HG03025 (cell line): Measurements from ENCODE around the gene PYGM.

ENCODE experiments used
- ATAC-seq: cut with Tn5 transposase; IDR thresholded peaks from one replicate; pipeline ENCODE4 v1.9.1; 2021; ENCODE audit warnings: mild to moderate bottlenecking, moderate library complexity; ENCODE audit not compliant: unreplicated experiment, low FRiP score

The PYGM gene

DNA sequence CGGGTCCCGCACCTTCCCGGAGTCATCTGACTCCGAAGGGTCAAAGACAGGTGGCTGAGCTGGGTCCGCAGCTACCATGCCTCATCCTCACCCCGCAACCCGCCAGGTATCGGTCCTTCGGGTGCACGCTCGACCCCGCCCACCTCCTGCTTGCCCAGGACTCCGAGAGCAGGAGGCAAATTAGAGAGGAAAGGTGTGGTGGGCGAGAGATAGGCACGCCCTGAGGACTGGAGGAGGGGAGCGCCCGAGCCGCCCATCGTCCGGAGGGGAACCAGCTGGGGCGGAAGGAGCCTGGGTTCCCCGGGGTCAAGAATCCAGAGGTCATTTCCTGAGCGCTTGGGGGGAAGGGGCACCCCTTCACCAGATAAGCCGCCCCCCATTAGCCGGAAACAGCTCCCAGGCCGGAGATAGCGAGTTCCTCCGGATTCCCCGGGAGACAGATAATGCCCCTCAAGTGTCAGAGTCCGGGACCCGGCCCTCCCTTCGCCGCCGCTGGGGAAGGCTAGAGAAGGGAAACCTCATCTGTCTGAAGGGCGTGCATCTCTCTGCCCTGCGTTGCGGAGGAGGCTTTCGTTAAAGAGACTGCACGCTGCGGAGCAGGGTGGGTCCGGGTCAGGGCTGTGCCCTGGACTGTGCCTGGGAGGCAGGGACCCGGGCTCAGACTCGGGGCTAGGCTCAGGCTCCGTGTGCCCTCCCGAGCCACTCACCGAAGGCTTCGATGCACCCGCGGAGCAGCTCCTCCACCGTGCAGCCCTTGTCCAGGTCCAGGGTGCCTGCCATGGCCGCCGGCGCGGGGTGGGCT, 17.5 kb downstream of the PYGM start:
- ATAC-seq = no peak

DNA sequence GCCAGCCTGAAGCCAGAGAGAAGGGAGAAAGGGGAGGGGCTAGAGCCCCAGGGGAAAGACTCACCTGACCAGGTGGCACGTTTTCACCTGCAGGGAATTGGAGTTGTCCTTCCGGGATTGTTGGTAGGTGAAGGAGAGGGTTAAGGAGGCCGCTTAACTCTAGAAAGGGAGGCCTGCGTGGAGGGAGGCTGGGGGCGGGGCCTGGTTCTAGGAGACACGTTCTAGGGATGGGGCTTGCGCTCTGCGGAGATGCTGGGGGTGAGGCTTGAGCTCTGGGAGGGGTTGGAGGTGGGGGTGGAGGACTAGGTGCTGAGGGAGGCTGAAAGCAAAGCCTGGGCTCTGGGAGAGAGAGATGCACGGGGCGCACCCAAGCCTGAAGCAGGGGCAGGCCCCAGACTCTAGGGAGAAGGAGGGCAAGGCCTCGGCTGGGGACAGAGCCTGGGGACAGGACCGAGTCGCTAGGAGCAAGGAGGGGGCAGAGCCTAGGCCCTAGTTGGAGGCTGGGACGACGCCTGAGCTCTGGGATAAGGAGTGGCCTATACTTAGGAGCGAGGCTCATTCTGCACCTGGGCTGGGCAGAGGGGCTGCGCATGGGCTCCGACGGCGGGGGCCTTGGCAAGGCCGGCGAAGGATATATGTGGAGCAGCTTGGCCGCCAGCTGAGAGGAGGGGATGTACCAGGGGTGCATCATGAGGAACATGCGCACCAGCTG, 18.2 kb downstream of the PYGM start:
- no peak for ATAC-seq

DNA sequence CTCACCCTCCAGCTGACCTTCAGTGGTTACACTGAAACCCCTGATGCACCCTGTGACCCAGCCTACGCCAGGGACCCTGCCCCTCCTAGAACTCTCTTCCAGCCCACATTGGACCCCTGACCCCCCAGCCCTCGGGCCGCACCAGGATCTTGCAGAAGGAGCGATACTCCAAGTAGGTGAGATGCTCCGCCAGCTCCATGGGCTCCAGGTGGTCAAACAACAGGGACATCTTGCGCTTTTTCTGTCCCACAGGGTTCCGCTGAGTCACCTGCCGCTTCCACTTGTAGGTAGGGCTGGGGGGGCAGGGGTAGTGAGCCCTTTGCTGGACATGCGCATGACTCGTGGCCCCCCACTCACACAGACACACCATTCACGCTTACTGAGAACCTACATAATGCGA, 19.9 kb downstream of the PYGM start:
- ATAC-seq = no peak

DNA sequence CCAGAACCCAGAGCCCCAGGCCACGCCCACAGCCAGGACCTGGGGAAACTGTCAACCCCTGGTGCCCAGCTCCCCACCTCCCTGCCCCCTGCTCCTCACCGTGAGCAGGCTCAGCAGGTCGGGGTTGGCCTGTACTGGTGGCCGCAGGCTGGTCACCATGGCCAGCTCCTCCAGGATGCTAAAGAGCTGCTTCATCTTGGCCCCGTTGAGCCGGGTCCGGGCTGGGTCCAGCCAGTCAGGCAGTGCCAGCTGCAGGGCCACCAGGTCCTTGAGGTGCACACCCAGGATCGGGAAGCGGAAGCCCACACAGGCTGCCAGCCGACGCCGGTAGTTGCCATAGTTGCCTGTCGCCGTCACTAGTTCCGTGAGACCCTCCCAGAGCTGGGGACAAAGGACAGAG, 23.1 kb downstream of the PYGM start:
- ATAC-seq = no peak

DNA sequence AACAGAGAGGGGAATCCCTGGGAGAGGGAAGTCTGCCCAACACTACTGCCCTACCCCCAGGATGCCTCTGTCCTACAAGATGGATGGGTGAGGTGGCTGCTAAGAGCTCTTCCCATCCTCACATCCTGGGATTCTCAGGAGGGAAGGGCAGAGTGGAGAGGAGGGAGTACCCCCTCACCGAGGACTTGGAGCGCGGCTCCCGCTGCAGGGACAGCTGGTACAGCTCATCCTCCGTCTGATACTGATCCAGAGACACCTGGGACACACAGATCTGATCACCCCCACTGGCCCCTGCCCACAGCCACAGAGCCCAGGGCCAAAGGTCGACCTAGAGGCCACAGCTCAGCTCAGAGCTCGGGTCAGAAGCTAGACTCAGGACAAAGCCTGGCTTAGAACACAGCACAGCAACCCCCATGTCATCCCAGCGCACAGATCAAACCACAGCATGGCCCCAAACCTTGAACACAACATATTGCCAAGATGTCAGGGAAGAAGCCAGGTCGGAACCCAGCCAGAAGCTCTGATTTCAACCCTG, 24.0 kb downstream of the PYGM start:
- ATAC-seq = no peak

DNA sequence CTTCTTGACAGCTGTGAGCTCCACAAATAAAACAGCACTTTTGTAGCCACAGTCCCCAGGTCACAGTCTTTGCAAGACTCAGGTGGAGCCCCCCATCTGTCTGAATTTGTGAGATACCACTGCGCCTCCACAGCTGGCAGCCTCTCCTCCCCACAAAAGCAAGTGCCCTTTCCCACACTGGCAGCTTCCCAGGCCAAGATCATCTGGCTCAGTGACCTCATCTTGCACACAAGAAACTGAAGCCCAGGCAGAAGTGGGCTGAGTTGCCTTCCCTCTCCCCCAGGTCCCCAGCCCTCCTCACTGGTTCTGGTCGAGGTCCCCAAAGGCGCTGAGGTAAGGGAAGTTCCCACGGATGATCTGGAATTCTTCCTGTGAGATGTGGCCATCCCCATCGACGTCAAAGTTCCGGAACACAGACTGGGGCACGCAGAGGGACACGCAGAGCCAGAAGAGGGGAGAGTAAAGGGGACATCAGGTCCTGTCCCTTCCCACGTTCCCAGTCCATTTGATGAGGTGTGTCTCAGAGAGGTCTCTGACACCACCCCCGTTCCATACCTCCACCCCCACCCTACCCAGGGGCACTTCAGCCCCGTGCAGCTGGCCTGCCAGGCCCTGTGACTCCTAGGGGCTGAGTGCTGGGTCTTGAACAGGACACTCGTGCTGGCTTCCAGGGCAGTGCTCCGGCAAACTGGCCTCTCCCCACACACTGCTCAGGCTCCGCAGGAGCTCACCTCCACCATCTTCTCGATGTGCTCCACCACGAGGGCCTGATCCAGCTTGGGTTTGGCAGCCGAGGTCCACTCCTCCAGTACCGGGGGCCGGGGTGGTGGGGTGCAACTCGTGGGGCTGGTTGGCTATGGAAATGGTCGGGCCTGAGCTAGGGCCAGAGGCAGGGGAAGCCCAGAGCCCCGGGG, 24.7 kb downstream of the PYGM start:
- no peak for ATAC-seq

DNA sequence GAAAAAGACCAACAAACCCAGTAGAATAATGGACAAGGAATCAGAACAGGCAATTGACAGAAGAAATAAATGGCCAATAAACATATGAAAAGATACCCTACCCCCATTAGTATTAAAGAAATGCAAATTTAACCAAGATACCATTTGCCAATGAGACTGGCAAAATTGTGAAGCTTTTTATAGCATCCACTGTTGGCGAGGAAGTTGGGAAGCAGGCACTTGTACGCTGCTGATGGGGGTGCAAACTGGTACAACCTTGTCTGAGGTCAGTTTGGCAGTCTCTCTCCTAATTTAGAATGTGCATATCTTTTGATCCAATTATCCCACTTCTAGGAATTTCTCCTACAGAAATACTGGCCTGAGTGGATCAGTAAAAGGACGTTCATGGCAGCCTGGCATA, 28.2 kb downstream of the PYGM start:
- ATAC-seq = no peak

DNA sequence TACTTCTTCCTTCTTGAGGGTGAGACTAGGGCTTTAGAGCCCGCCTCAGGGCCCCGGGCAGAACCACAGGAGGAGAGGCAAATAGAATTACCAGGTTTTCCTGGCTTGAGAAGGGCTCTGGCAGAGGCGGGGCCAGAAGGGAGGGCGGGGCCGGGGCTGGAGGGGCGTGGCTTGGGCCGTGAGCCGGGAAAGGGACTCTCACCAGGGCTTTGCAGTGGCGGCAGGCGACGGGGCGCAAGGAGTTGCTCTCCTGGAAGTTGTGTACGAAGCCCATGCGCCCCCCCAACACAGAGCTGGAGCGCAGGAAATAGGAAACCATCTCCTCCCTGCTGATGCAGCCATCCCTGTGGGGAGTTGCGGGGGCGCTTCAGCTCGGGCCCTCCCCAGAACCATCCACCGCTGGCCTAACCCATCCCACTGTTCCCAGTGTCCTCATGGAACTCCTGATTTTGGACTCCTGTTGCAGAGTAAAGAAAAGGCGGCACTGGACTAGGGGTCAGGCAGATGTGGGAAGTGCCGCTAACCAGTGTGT, 29.9 kb downstream of the PYGM start:
- ATAC-seq = no peak

DNA sequence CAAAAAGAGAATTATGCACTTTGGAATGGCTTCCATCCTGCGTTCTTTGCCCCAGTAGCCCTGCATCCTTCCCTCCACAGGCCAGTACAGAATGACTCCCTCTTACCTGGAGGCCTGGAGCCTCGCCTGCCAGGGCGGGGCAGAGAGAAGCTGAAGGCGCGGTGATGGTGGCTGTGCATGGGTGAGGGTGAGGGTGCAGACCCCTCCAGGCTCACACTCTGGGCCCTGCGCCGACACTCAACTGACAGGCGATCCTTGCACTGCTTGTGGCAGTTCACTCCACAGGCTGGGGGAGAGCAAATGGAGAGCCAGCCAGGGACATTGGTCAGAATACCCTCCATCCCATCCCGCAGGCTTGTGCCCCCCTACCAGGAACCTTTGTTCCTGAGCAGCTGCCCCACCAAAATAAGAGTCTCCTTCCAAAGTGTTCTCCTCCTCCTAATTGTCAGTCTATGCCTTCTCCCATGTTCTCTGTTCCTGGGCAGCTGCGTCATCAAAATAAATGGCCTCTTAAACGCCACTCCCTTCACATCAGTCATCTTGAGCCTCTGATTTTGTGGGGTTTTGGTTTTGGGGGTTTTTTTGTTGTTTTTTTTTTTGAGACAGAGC, 30.9 kb downstream of the PYGM start:
- ATAC-seq = no peak

DNA sequence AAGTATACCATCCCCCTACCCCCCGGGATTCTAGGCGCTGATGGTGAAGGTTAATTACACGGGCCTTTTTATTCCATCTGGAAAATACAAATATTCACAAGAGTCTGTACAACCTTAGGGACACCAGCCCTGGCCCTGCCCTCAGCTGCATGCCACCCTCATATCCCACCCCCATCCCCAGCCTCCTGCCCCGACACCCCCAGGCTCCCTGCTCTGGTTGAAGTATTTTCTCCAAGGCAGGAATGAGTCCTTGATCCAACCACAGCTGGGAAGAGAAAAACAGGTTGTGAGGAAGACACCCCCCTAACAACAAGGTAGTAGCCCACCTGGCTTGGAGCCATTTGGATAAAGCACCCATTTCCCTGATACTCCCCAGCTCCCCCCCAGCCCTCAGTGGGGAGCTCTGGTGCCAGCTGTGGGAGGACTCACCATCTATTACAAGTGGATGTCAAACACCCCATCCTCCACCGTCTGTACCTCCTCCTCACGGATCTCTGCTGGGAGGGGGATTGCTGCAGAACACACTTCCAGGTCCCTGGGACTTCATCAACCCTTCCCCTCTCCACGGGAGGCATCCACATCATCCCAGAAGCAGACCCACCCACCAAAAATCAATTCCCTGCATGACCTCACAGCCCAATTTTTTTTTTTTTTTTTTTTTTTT, 32.8 kb downstream of the PYGM start:
- ATAC-seq = no peak

DNA sequence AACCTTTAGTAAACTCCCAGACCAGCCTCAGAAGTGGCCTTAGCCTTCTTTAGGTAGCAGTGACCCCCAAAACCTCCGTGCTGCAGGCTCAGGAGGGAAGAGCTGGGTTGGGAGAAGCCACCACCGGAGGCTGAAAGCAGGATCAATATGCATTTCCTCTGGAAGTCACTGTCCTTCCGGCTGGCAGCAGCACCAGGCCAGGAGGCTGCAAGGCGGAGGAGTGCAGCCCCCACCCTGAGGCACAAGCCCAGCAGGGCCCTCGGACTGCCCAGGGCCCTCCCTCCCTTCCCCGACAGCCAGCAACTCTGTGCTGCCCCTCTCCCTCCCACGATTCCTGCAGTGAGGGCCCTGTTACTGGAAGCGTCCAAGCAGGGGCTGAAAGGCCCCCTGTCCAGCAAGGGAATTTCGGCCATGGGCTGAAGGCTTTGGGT, 33.5 kb downstream of the PYGM start:
- ATAC-seq = no peak

DNA sequence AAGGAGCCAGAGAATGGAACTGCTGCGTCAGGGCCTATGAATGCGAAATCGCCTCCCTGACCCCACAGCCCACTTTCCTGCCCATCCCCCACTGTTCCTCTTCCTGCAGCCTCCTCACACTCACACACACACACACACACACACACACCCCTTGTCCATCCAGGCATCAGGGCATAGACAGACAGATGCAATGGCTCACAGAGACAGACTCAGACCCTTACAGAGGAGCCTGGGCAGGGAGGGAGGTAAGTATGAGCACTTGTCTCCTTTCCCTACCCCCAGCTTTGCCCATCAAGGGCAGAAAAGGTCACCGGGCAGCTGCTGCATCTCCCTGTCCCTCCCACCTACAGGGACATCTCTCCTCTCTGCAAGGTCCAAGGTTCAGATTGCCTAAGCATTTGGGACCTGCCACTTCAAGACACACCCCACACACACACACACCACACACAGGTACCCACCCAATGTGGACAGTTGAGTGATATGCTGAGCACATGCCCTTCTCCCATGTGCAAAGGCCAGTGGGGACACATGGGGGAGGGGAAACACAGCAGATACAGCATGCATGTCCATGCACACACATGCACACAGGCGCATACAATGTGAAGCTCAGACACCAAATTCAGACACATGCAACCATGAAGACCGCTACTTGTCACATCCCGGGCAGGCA, 34.8 kb downstream of the PYGM start:
- ATAC-seq = no peak

DNA sequence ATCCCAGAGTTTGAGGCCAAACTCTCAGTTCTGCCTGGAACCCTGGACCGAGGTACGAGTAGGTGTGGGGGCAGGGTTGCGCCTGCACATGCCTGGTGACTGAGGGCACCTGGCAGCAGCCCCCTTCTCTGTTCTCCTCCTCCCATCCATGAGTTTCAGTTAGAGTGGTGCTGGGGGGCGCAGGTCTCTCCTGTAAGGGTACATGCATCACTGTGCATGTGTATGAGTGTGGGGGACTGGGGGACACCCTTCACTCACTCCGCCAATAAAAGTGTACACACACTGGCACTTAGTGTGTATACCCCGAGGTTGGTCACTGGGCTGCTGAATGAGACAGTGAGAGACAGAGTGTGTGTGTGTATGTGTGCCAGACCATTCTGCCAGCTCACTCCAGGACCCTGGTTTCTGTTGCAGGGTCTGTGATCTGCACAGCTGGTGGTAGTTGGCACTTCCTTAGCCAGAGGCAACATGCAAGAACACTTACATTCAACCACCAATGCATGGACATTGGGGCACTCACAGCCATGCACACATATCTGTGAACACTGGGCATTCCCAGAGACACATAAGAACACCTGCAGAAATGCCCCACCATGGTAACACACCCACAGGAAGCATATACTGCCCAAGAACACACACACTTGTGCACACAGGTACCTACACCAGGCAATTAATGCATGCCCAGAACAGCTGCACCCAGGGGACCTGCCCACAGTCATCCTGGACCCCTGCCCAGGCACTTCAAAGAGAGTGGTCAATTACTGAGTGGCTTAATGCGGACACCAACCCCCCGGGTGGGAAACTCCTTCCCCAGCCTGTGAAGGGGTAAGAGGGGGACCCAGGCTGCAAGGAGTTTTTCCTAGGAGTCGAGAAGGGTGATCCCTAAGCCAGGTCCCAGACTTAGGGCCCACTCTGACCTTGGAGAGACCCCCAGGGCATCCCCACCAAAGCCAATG, 35.6 kb downstream of the PYGM start:
- ATAC-seq = no peak

DNA sequence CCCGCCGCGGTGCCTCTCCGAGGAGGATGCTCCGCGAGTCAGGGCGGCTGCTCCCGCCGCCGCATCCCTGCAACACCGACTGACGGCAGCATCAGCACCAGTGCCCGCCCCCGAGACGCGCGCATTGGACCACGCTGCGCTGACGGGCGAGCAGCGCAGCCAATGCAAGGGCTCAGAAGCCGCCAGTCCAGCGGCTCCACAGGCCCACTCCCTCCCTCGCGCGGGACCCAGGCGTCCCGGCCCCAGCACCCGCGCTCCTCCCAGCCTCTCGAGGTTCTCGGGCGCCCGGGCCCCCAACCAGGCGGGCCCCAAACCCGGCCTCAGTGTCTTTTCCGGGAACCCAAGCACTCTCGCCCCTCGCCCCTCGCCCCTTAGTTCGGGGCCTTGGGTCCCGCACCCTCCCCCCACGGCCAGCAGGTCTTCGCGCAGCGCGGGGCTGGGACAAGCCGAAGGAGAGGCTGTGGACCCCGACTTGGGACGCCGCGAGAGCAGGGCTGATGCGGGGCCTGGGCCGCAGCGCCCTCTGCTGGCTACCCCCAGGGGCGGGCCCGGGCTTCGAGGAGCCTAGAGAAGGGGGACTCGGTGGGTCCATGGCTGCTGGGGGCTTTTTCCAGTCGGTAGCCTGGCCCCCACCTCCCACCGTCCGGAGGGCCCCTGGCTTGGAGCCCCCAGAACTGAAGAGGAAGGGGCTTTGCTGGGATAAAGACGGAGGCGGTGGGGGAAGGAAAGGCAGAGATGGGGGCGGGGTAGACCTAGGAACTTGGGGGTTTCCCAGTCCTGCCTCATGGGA, 36.5 kb downstream of the PYGM start, which contains the start of gene NRXN2:
TSS of gene NRXN2 (minus strand) at position 81 of the 790 bp plus-strand sequence. CDS start 9,498 bp downstream, outside the sequence.
- peak; percentile 57 for ATAC-seq

DNA sequence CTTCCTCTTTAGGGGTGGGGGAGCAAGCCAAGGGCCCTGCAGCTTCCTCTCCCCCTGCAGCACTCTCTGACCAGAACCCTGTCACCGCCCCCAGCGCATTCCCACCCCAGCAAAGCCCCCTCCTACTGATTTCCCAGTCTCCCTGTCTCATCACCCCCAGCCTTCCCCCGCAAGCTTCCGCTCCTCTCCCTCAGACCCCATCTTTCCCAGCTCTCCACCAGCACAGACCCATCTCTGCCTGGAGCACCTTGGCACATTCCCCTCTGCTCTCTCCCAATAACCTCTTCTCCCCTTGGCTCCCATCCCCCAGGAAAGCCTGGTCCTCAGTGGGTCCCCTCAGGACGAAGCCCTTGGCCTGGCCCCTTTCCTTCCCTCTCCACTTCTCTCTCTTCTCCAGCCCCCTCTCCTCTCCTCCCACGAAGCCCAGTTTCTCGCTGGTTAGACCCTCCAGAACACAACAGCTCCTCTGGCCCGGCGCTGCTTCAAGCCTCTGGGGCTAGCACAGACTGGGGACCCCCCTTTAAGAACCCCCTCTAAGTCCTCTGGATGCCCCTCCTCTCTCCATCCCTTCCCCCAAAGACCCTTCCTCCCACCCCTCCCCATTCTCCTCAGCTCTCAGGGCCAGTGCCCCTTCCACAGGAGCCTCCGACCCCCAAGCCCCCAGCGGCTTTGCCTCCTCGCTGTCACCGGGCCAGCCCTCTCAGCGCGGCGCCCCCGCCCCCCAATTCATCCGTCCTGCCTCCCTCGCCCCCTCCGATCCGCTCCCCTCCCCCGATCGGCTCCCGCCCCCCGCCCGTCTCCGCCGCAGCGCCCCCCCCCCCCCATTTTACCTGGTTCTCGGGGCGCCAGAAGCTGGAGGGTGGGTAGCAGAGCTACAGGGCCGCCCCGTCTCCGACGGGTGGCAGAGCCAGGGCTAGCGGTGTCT, 37.4 kb downstream of the PYGM start:
- ATAC-seq = no peak

DNA sequence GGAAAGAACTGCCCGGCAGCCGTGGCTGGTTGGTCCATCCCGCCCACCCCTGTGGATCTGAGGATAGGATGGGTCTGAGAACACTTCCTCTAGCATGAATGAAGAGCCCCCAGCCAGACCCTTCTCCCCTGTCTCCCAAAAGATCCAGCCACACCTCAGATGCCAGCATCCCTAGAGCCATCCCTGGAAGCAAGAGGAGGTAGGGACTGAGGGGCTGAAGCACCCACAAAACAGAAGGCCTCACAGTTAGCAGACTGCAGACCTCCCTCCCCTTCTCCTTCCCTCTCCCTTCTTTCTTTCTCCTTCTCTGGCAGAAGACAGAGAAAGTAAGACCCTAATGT, 38.4 kb downstream of the PYGM start:
- no peak for ATAC-seq
